ENCODE measurements around the gene GPR18. TPM values are rescaled to one million over a fixed set of nuclear protein-coding genes. Genes with fewer than 3 reads are reported as not detected.
"Not testable (repeated sequence)": the region's sequence is repeated elsewhere in the genome, so short reads cannot be mapped to it uniquely, and the experiment has no call there.

Gene GPR18
- total and polyA plus RNA-seq, 12 donors = 0.03 to 0.78 TPM; not detected in 10

- H3K4me1 ChIP-seq (replicated peaks in 1 of 2) = peaks cover 5 to 30% of the 10 kb centered on the region in 2 donors
- H3K4me3 ChIP-seq = no peak overlapping the region
- WGBS, 4 donors = 46 to 57% (median 52%) methylated on average over 1 of the region's 1 CpG
- intact Hi-C loops (cut with DNase I) = no loop called here
- no peaks in the 10 kb centered on the region for H3K36me3 ChIP-seq (replicated peaks in 1 of 2)
- no peaks in the 10 kb centered on the region for H3K27me3 ChIP-seq
- no peak for TF ChIP-seq CTCF (IDR thresholded peaks at IDR 0.05)
- no peak for TF ChIP-seq POLR2A (IDR thresholded peaks at IDR 0.05)
- no peaks in the 10 kb centered on the region for H3K9me3 ChIP-seq (replicated peaks in 1 of 3)
- no peak overlapping the region for H3K27ac ChIP-seq
- peak in 1 of 7 donors; percentile 8 for DNase-seq
These were observed 26.5 kb downstream of the GPR18 start for GRCh38 chr13:99231721-99232120.

- H3K27ac ChIP-seq = no peak overlapping the region
- TF ChIP-seq CTCF (IDR thresholded peaks at IDR 0.05) = no peak
- no peak for TF ChIP-seq POLR2A (IDR thresholded peaks at IDR 0.05)
- intact Hi-C loops (cut with DNase I) = no loop called here
- H3K36me3 ChIP-seq (replicated peaks in 1 of 2) = no peaks in the 10 kb centered on the region
- H3K9me3 ChIP-seq (replicated peaks in 1 of 3) = no peaks in the 10 kb centered on the region
- H3K4me1 ChIP-seq (replicated peaks in 1 of 2) = peaks cover 5 to 30% of the 10 kb centered on the region in 2 donors
- 59 to 83% (median 70%) methylated on average over 3 of the region's 3 CpGs for WGBS, 4 donors
- no peak for DNase-seq
- no peaks in the 10 kb centered on the region for H3K27me3 ChIP-seq
- H3K4me3 ChIP-seq = no peak overlapping the region
These were observed 27.2 kb downstream of the GPR18 start for GRCh38 chr13:99230991-99231390.

- H3K27ac ChIP-seq; DNase-seq; H3K36me3 ChIP-seq (replicated peaks in 1 of 2); H3K9me3 ChIP-seq (replicated peaks in 1 of 3); intact Hi-C loops (cut with DNase I); H3K27me3 ChIP-seq; H3K4me3 ChIP-seq: not testable (repeated sequence)
- 86 to 93% (median 92%) methylated on average over 12 of the region's 12 CpGs for WGBS, 4 donors
- peaks cover 5 to 31% of the 10 kb centered on the region in 2 donors for H3K4me1 ChIP-seq (replicated peaks in 1 of 2)
These were observed 27.6 kb downstream of the GPR18 start for GRCh38 chr13:99230588-99230987.

- TF ChIP-seq POLR2A (IDR thresholded peaks at IDR 0.05) (no peak), CTCF (IDR thresholded peaks at IDR 0.05) (no peak)
These were observed 29.2 kb downstream of the GPR18 start for GRCh38 chr13:99228737-99229691.

More at GRCh38 chr13:99228737-99229691, 29.2 kb downstream of the GPR18 start:
- intact Hi-C loops (cut with DNase I) = no loop called here
- H3K4me3 ChIP-seq = no peak overlapping the region
- WGBS, 4 donors = 63 to 68% (median 65%) methylated on average over 12 to 13 of the region's 13 CpGs
- no peaks in the 10 kb centered on the region for H3K9me3 ChIP-seq (replicated peaks in 1 of 3)
- no peak overlapping the region for H3K27ac ChIP-seq
- no peak for DNase-seq
- no peaks in the 10 kb centered on the region for H3K36me3 ChIP-seq (replicated peaks in 1 of 2)
- H3K27me3 ChIP-seq = no peaks in the 10 kb centered on the region
- H3K4me1 ChIP-seq (replicated peaks in 1 of 2) = peaks cover 5 to 44% of the 10 kb centered on the region in 2 donors

All from adrenal gland (tissue), 12 donors.